HepG2 (cell line): ENCODE measurements around the gene BCORL1. TPM values are rescaled to one million over a fixed set of nuclear protein-coding genes. Genes with fewer than 3 reads are reported as not detected.

Experiments used
- FOXP1 ChIP-seq, 2 experiments: fragments of 450-650 bp in 1 of 2; IDR thresholded peaks; 2 replicates each; pipeline ENCODE4 v1.6.1; 2017 to 2018; ENCODE audit warnings: antibody characterized with exemption in 1 of 2
- GABPB1 ChIP-seq: IDR thresholded peaks from 2 replicates; pipeline ENCODE4 v1.6.1; 2016; ENCODE audit warnings: mild to moderate bottlenecking, missing genetic modification reagents, moderate library complexity, missing compliant biosample characterization
- HBP1 ChIP-seq: IDR thresholded peaks from 2 replicates; pipeline ENCODE4 v1.6.1; 2016; ENCODE audit warnings: low read depth, control low read depth
- ISX ChIP-seq: sonication (generic); formaldehyde crosslinking; conservative IDR thresholded peaks from 2 replicates; pipeline ENCODE4 v1.5.0; 2020; ENCODE audit warnings: missing genetic modification reagents
- NONO ChIP-seq, 2 experiments: fragments of 450-650 bp in 1 of 2; sonication (generic) in 1 of 2; formaldehyde crosslinking in 1 of 2; IDR thresholded peaks in 1 of 2; conservative IDR thresholded peaks in 1 of 2; 2 replicates each; pipeline versions ENCODE4 v1.6.1 to v1.8.0; 2017 to 2022; ENCODE audit warnings: mild to moderate bottlenecking in 1 of 2, missing genetic modification reagents in 1 of 2, moderate library complexity in 1 of 2
- POLR2AphosphoS5 ChIP-seq: IDR thresholded peaks from 2 replicates; pipeline ENCODE4 v1.6.1; 2012; ENCODE audit warnings: low read depth, low read length
- POLR2G ChIP-seq: fragments of 200-400 bp; formaldehyde crosslinking; IDR thresholded peaks from 2 replicates; pipeline ENCODE4 v1.6.1; 2018; ENCODE audit warnings: mild to moderate bottlenecking, low read depth, low read length, moderate library complexity
- RBFOX2 ChIP-seq: fragments of 200-400 bp; formaldehyde crosslinking; IDR thresholded peaks from 2 replicates; pipeline ENCODE4 v1.6.1; 2017; ENCODE audit warnings: low read depth, mild to moderate bottlenecking, low read length
- SMAD9 ChIP-seq: sonication (generic); formaldehyde crosslinking; IDR thresholded peaks from 2 replicates; pipeline ENCODE4 v1.5.1; 2020; ENCODE audit warnings: mild to moderate bottlenecking, missing genetic modification reagents
- XRCC5 ChIP-seq: fragments of 200-400 bp; formaldehyde crosslinking; optimal IDR thresholded peaks from 2 replicates; pipeline ENCODE3; 2017; ENCODE audit warnings: mild to moderate bottlenecking, low read length
- ZBTB39 ChIP-seq: sonication (generic); formaldehyde crosslinking; IDR thresholded peaks from 2 replicates; pipeline ENCODE4 v1.5.0; 2020; ENCODE audit warnings: missing genetic modification reagents
- ZFX ChIP-seq: sonication (generic); formaldehyde crosslinking; IDR thresholded peaks from 2 replicates; pipeline ENCODE4 v1.4.0; 2020; ENCODE audit warnings: mild to moderate bottlenecking, low read depth, missing genetic modification reagents, moderate library complexity
- ZGPAT ChIP-seq: IDR thresholded peaks from 2 replicates; pipeline ENCODE4 v1.6.1; 2016; ENCODE audit warnings: mild to moderate bottlenecking
- ZHX1 ChIP-seq: sonication (generic); formaldehyde crosslinking; IDR thresholded peaks from 2 replicates; pipeline ENCODE4 v1.8.1; 2022; ENCODE audit warnings: low read depth, mild to moderate bottlenecking, missing genetic modification reagents
- ZNF30 ChIP-seq: sonication (generic); formaldehyde crosslinking; IDR thresholded peaks from 2 replicates; pipeline ENCODE4 v1.5.0; 2020; ENCODE audit warnings: mild to moderate bottlenecking, missing genetic modification reagents
- ZNF740 ChIP-seq: sonication (generic); formaldehyde crosslinking; IDR thresholded peaks from 2 replicates; pipeline ENCODE4 v1.4.0; 2020; ENCODE audit warnings: missing genetic modification reagents
- ZNF746 ChIP-seq: sonication (generic); formaldehyde crosslinking; IDR thresholded peaks from 2 replicates; pipeline ENCODE4 v1.8.0; 2022; ENCODE audit warnings: mild to moderate bottlenecking, missing genetic modification reagents
- ZNF770 ChIP-seq: sonication (generic); formaldehyde crosslinking; IDR thresholded peaks from 2 replicates; pipeline ENCODE4 v1.5.0; 2020; ENCODE audit warnings: mild to moderate bottlenecking, missing genetic modification reagents
- ZNF777 ChIP-seq: sonication (generic); formaldehyde crosslinking; IDR thresholded peaks from 2 replicates; pipeline ENCODE4 v1.4.0; 2020; ENCODE audit warnings: missing genetic modification reagents
- polyA plus RNA-seq, 8 experiments: library from polyadenylated mRNA; depleted of rRNA in 3 of 8; stranded (reverse) in 7 of 8; unstranded in 1 of 8; fragments of >200 nt; fragmentation: Illumina TruSeq in 4 of 8; extraction: Trizol in 4 of 8; gene quantifications; 2 replicates each; pipeline versions ENCODE4 v1.2.1 to v1.2.3, GENCODE V29; 2011 to 2016; ENCODE audit warnings: low read depth in 4 of 8, missing spikeins in 1 of 8, mixed read lengths in 1 of 8; ENCODE audit not compliant: insufficient read depth in 1 of 8
- total RNA-seq, 5 experiments: library from RNA; depleted of rRNA; stranded (reverse); fragments of >200 nt; fragmentation: Illumina TruSeq; extraction: Trizol; gene quantifications; 2 replicates each; pipeline ENCODE4 v1.2.3, GENCODE V29; 2016; ENCODE audit warnings: low read depth in 1 of 5

Gene BCORL1
- total and polyA plus RNA-seq, 2 of the 13 experiments (the other 11 are each of a cell fraction or from before 2014, with no cell fraction given), result 0.67 to 1.4 TPM

- TF ChIP-seq FOXP1 (IDR thresholded peaks at IDR 0.05) (no peak), FOXP1 (CRISPR knock-in tag; IDR thresholded peaks at IDR 0.05) (no peak), ZNF777 (CRISPR knock-in tag) (peak; percentile 47; the same call in 1 of the 2 replicates), XRCC5 (no peak), ZBTB39 (no peak), NONO (IDR thresholded peaks at IDR 0.05) (no peak), NONO (CRISPR knock-in tag; conservative IDR thresholded peaks at IDR 0.05) (no peak), POLR2G (peak; percentile 72), ZNF746 (CRISPR knock-in tag) (peak; percentile 57; the same call in 1 of the 2 replicates), ZNF30 (CRISPR knock-in tag) (no peak), GABPB1 (CRISPR knock-in tag) (peak; percentile 56; the same call in 1 of the 2 replicates), ZFX (CRISPR knock-in tag) (peak; percentile 17; the same call in 1 of the 2 replicates), ISX (CRISPR knock-in tag) (no peak), SMAD9 (CRISPR knock-in tag) (no peak), RBFOX2 (peak; percentile 55), POLR2AphosphoS5 (no peak), ZNF770 (CRISPR knock-in tag) (peak; percentile 79), HBP1 (CRISPR knock-in tag) (no peak), ZGPAT (CRISPR knock-in tag) (peak; percentile 37; the same call in 1 of the 2 replicates), ZHX1 (CRISPR knock-in tag) (no peak), ZNF740 (CRISPR knock-in tag) (0 out of 2 replicates have a peak, but pooled peaks have one; percentile 30)
Observed at GRCh38 chrX:129980540-129981199, 1.8 kb upstream of the BCORL1 start (continued).
